ENCODE measurements around the gene MARCHF11.

DNA sequence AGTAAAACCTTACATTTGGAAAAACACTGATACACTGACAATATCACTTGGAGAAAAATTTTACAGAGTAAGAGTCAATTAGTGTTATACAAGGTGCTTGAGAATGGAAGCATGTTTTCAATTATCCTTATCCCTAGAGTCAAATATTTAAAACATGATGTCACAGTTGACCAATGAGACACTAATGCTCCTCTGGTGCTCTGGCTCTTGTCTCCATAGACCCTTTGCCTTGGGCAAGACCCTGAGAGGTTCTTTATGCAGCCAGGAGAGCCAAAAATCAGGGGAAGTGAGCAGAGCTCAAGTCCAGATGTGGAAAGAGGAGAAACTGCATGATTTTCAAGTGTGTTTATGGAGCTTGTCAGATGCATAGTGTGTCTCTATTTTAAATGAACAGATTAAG, 153.9 kb downstream of the MARCHF11 start:
- TF ChIP-seq SUZ12 (IDR thresholded peaks at IDR 0.05; ENCODE audit: extremely low read depth, insufficient read depth, insufficient read length), result no peak
- TF ChIP-seq ZNF274 (IDR thresholded peaks at IDR 0.05; ENCODE audit: low read depth, low read length), result no peak
